ENCODE measurements around the gene DDOST.

GRCh38 chr1:20665726-20666125, 4.6 kb upstream of the DDOST start:
- TF ChIP-seq CTCF (IDR thresholded peaks at IDR 0.05) (no peak), POLR2A (IDR thresholded peaks at IDR 0.05) (no peak)
